GM12891 (cell line): Measurements from ENCODE around the gene GTF2IRD2.
"Not testable (repeated sequence)": the region's sequence is repeated elsewhere in the genome, so short reads cannot be mapped to it uniquely, and the experiment has no call there.

Source experiments
- POLR2A ChIP-seq: IDR thresholded peaks from 2 replicates; pipeline ENCODE4 v1.6.1; 2011; ENCODE audit warnings: low read depth, low read length, control low read depth
- TAF1 ChIP-seq: IDR thresholded peaks from 2 replicates; pipeline ENCODE4 v1.6.1; 2011; ENCODE audit warnings: low read depth, low read length, control low read depth

DNA sequence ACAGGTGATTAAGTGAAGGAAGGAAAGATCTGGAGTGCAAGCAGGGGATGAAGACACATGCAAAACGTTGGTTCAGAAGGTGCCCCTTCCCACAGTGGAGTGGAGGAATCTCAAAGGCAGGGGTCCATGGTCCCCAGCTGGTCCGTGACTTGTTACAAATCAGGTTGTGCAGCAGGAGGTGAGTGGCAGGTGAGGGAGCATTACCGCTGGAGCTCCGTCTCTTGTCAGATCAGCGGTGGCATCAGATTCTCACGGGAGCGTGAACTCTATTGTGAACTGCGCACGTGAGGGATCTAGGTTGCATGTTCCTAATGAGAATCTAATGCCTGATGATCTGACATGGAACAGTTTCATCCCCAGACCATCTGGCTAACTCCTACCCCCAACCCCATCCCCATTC is 21.1 kb upstream of the GTF2IRD2 start:
- TF ChIP-seq POLR2A, TAF1: not testable (repeated sequence)
